ENCODE results near the gene EOGT. TPM values are rescaled to one million over a fixed set of nuclear protein-coding genes. Genes with fewer than 3 reads are reported as not detected.

The EOGT gene
- total and polyA plus RNA-seq, 10 of the 15 experiments (the other 5 are each of a cell fraction or from before 2014, with no cell fraction given): 3.5 to 16.5 (median 8.3) TPM

DNA sequence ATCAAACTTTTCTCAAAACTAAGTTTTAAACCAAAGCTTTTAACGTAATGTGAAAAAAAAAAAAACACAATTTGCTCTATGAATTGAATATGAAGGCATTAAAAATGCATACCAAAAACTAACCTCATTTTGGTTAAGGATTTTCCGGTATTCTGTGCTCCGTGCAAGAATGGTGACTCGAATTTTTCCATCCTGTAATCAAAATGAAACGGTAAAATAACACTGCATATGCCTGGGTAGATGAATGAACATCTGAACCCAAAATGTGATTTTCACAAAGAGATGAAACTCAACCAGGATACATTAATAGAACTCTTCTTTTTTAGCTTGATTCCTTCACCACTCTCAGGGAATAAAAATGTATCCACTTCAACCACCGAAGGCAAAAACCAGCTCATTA is 26.2 kb downstream of the EOGT start:
- ChIA-PET RAD21 (ENCODE audit: unreplicated experiment) (interaction anchor here (0.9 kb wide), 1 partner anchor 41 kb away, joined by 3 read pairs; no protein-coding TSS in a partner anchor), POLR2A (no interaction called here), CTCF (interaction anchor here (0.7 to 1.1 kb wide), 3 partner anchors 30 to 175 kb away, joined by 3 read pairs; no protein-coding TSS in a partner anchor), SMC1A (ENCODE audit: uncharacterized antibody, unreplicated experiment) (interaction anchor here (1.0 to 1.4 kb wide), 3 partner anchors 12 to 20 kb away, joined by 3 to 4 read pairs (median 3); no protein-coding TSS in a partner anchor)
- Histone ChIP-seq H3K27ac (ENCODE audit: control insufficient read depth, insufficient read depth) (no peak overlapping the region), H3K36me3 (ENCODE audit: control insufficient read depth in 2 of 2, insufficient read depth in 2 of 2, low read length in 1 of 2) (peaks cover 0 to 4% of the 10 kb centered on the region in 2 experiments; a peak in 2 of 4 replicates), H3K9me3 (replicated peaks; ENCODE audit: control insufficient read depth, insufficient read depth, low read length) (no peaks in the 10 kb centered on the region), H4K20me1 (ENCODE audit: control insufficient read depth, insufficient read depth) (no peaks in the 10 kb centered on the region), H3K79me2 (ENCODE audit: control insufficient read depth, insufficient read depth, low read length) (no peaks in the 10 kb centered on the region), H3K4me1 (ENCODE audit: control insufficient read depth, insufficient read depth, low read length) (no peaks in the 10 kb centered on the region), H3K4me3 (no peak overlapping the region), H3K27me3 (replicated peaks in 1 of 2; ENCODE audit: control insufficient read depth in 2 of 2, insufficient read depth in 2 of 2, low read length in 1 of 2) (no peaks in the 10 kb centered on the region), H3K9ac (ENCODE audit: control insufficient read depth, insufficient read depth, low read length) (no peak overlapping the region), H3K4me2 (ENCODE audit: control insufficient read depth, insufficient read depth) (no peak overlapping the region), H2AFZ (ENCODE audit: control insufficient read depth, low read depth, low read length) (no peak overlapping the region)
- in situ Hi-C loops (cut with MboI) (no loop called here), intact Hi-C loops (cut with micrococcal nuclease; ENCODE audit: unreplicated experiment) (no loop called here)
- DNase-seq (ENCODE audit: low read depth, low spot score): no peak
- no peak for ATAC-seq
- BruUV-seq (replicated peaks): no TSS peak
- no peak for FAIRE-seq
- TF ChIP-seq BACH1 (IDR thresholded peaks at IDR 0.05; ENCODE audit: borderline replicate concordance): no peak
- TF ChIP-seq TARDBP (IDR thresholded peaks at IDR 0.05; ENCODE audit: borderline replicate concordance): no peak
- TF ChIP-seq HDAC6 (IDR thresholded peaks at IDR 0.05; ENCODE audit: unreplicated experiment): no peak
- TF ChIP-seq, protein P1, sequence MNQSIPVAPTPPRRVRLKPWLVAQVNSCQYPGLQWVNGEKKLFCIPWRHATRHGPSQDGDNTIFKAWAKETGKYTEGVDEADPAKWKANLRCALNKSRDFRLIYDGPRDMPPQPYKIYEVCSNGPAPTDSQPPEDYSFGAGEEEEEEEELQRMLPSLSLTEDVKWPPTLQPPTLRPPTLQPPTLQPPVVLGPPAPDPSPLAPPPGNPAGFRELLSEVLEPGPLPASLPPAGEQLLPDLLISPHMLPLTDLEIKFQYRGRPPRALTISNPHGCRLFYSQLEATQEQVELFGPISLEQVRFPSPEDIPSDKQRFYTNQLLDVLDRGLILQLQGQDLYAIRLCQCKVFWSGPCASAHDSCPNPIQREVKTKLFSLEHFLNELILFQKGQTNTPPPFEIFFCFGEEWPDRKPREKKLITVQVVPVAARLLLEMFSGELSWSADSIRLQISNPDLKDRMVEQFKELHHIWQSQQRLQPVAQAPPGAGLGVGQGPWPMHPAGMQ (IDR thresholded peaks at IDR 0.05; ENCODE audit: borderline replicate concordance): no peak
- TF ChIP-seq CBX3 (IDR thresholded peaks at IDR 0.05; ENCODE audit: borderline replicate concordance, low read depth): no peak
- TF ChIP-seq CHD1 (IDR thresholded peaks at IDR 0.05; ENCODE audit: low read depth, low read length): no peak
- TF ChIP-seq TCF7 (IDR thresholded peaks at IDR 0.05; ENCODE audit: borderline replicate concordance): no peak
- no peak for TF ChIP-seq CREB1 (IDR thresholded peaks at IDR 0.05; ENCODE audit: low read depth)
- no peak for TF ChIP-seq ZNF384 (IDR thresholded peaks at IDR 0.05; ENCODE audit: borderline replicate concordance, low read depth, low read length)
- TF ChIP-seq IKZF1 (conservative IDR thresholded peaks at IDR 0.05): no peak
- TF ChIP-seq POLR2AphosphoS5 (IDR thresholded peaks at IDR 0.05; ENCODE audit: low read length): no peak
- TF ChIP-seq GABPA (IDR thresholded peaks at IDR 0.05; ENCODE audit: low read depth): no peak
- 91% methylated on average over 6 of the region's 6 CpGs for WGBS (ENCODE audit: insufficient coverage, insufficient replicate concordance, low lambda C conversion rate, missing lambda C conversion rate)

All from GM12878 (cell line).